GF-D8 (cell line): ENCODE results near the gene AACS.

Experiments used
- DNase-seq: peaks from one replicate; lab custom pipeline; 2025; lab: John Stamatoyannopoulos, UW

AACS gene

GRCh38 chr12:125152463-125152862, 87.2 kb downstream of the AACS start:
- DNase-seq = no peak

GRCh38 chr12:125155366-125155765, 90.1 kb downstream of the AACS start:
- no peak for DNase-seq

GRCh38 chr12:125157177-125157576, 91.9 kb downstream of the AACS start:
- DNase-seq = no peak

GRCh38 chr12:125159702-125160101, 94.5 kb downstream of the AACS start:
- no peak for DNase-seq

GRCh38 chr12:125160281-125160955, 95.2 kb downstream of the AACS start:
- DNase-seq = no peak

- no peak for DNase-seq
Measured at GRCh38 chr12:125161712-125162022, 96.4 kb downstream of the AACS start.

- DNase-seq = no peak
Measured at GRCh38 chr12:125162489-125163028, 97.3 kb downstream of the AACS start.

- DNase-seq = no peak
Measured at GRCh38 chr12:125163148-125163547, 97.9 kb downstream of the AACS start.

GRCh38 chr12:125164541-125164940, 99.3 kb downstream of the AACS start:
- DNase-seq = no peak

- DNase-seq = no peak
Measured at GRCh38 chr12:125166041-125166440, 100.8 kb downstream of the AACS start.

- no peak for DNase-seq
Measured at GRCh38 chr12:125167658-125168057, 102.4 kb downstream of the AACS start.

GRCh38 chr12:125169451-125169850, 104.2 kb downstream of the AACS start:
- DNase-seq = no peak

GRCh38 chr12:125169870-125170269, 104.6 kb downstream of the AACS start:
- DNase-seq = no peak

- no peak for DNase-seq
Measured at GRCh38 chr12:125171267-125171666, 106.0 kb downstream of the AACS start.

- DNase-seq = no peak
Measured at GRCh38 chr12:125172231-125172850, 107.1 kb downstream of the AACS start.

GRCh38 chr12:125175576-125175975, 110.3 kb downstream of the AACS start:
- no peak for DNase-seq

GRCh38 chr12:125178222-125178621, 113.0 kb downstream of the AACS start:
- DNase-seq = no peak

GRCh38 chr12:125180144-125180543, 114.9 kb downstream of the AACS start:
- DNase-seq = no peak

- DNase-seq = no peak
Measured at GRCh38 chr12:125181107-125181506, 115.9 kb downstream of the AACS start.

GRCh38 chr12:125183187-125184067, 118.2 kb downstream of the AACS start:
- no peak for DNase-seq

- no peak for DNase-seq
Measured at GRCh38 chr12:125184213-125184967, 119.2 kb downstream of the AACS start.

GRCh38 chr12:125185311-125185739, 120.1 kb downstream of the AACS start:
- DNase-seq = no peak
